ENCODE data around the gene REXO4. TPM values are rescaled to one million over a fixed set of nuclear protein-coding genes. Genes with fewer than 3 reads are reported as not detected.

The REXO4 gene
- total and polyA plus RNA-seq, 2 of the 13 experiments (the other 11 are each of a cell fraction or from before 2014, with no cell fraction given) = 18.5 to 30.4 TPM

GRCh38 chr9:133359399-133360175, 58.2 kb downstream of the REXO4 start (continued):
- TF ChIP-seq CTCF (CRISPR knock-in tag; IDR thresholded peaks at IDR 0.05) = peak; percentile 87
- TF ChIP-seq SRSF9 (IDR thresholded peaks at IDR 0.05; ENCODE audit: borderline replicate concordance, insufficient read depth, low read depth, low read length, poor library complexity, severe bottlenecking) = no peak
- peak; percentile 30; the same call in 1 of the 2 replicates for TF ChIP-seq ZBTB39 (CRISPR knock-in tag; IDR thresholded peaks at IDR 0.05)
- TF ChIP-seq ZNF724P (CRISPR knock-in tag; IDR thresholded peaks at IDR 0.05; ENCODE audit: borderline replicate concordance) = no peak
- TF ChIP-seq ZNF441 (CRISPR knock-in tag; IDR thresholded peaks at IDR 0.05; ENCODE audit: borderline replicate concordance) = no peak
- TF ChIP-seq KAT2B (IDR thresholded peaks at IDR 0.05; ENCODE audit: borderline replicate concordance, low read depth, low read length) = no peak
- TF ChIP-seq TAF15 (IDR thresholded peaks at IDR 0.05; ENCODE audit: low read depth, low read length, poor library complexity, severe bottlenecking) = no peak
- 0 out of 2 replicates have a peak, but pooled peaks have one; percentile 15 for TF ChIP-seq HOXA3 (CRISPR knock-in tag; IDR thresholded peaks at IDR 0.05)
- no peak for TF ChIP-seq NONO (IDR thresholded peaks at IDR 0.05)
- peak; percentile 65 for TF ChIP-seq NONO (CRISPR knock-in tag; conservative IDR thresholded peaks at IDR 0.05)
- TF ChIP-seq NCOR1 (IDR thresholded peaks at IDR 0.05; ENCODE audit: borderline replicate concordance, low read length) = no peak
- no peak for TF ChIP-seq ESRRA (CRISPR knock-in tag; IDR thresholded peaks at IDR 0.05; ENCODE audit: low read depth)
- no peak for TF ChIP-seq RXRB (CRISPR knock-in tag; IDR thresholded peaks at IDR 0.05; ENCODE audit: borderline replicate concordance)
- no peak for TF ChIP-seq ZNF570 (CRISPR knock-in tag; IDR thresholded peaks at IDR 0.05; ENCODE audit: borderline replicate concordance)
- TF ChIP-seq ETS1 (CRISPR knock-in tag; IDR thresholded peaks at IDR 0.05) = no peak
- no peak for TF ChIP-seq TMF1 (CRISPR knock-in tag; IDR thresholded peaks at IDR 0.05; ENCODE audit: low read depth)
- TF ChIP-seq ZNF367 (CRISPR knock-in tag; IDR thresholded peaks at IDR 0.05; ENCODE audit: borderline replicate concordance) = no peak
- TF ChIP-seq TRAFD1 (CRISPR knock-in tag; IDR thresholded peaks at IDR 0.05; ENCODE audit: borderline replicate concordance) = no peak
- no peak for TF ChIP-seq MLX (CRISPR knock-in tag; IDR thresholded peaks at IDR 0.05)
